ENCODE data around the gene CYTH4. TPM values are rescaled to one million over a fixed set of nuclear protein-coding genes. Genes with fewer than 3 reads are reported as not detected.

The CYTH4 gene
- total and polyA plus RNA-seq, 5 donors = 2.6 to 7.0 (median 5.5) TPM

- no peak for ATAC-seq
- WGBS = 53% methylated on average over 7 of the region's 7 CpGs
- Histone ChIP-seq H3K9me3 (ENCODE audit: control insufficient read depth, low read length) (no peaks in the 10 kb centered on the region), H3K4me3 (ENCODE audit: low read length) (no peak overlapping the region), H3K4me1 (ENCODE audit: control insufficient read depth, insufficient read depth, low read length) (no peaks in the 10 kb centered on the region), H3K27me3 (ENCODE audit: control insufficient read depth, insufficient read depth) (no peaks in the 10 kb centered on the region), H3K27ac (ENCODE audit: low read length) (no peak overlapping the region)
- intact Hi-C loops (cut with DNase I) = no loop called here
- DNase-seq = no peak
Observed at GRCh38 chr22:37253126-37253660, 29.1 kb upstream of the CYTH4 start.

GRCh38 chr22:37254209-37254866 is 28.0 kb upstream of the CYTH4 start:
- 70% methylated on average over 5 of the region's 5 CpGs for WGBS
- intact Hi-C loops (cut with DNase I) = no loop called here
- ATAC-seq = no peak

GRCh38 chr22:37254867-37255233 is 27.5 kb upstream of the CYTH4 start:
- no peak for ATAC-seq
- no peak overlapping the region for H3K4me3 ChIP-seq (ENCODE audit: low read length)
- H3K4me1 ChIP-seq (ENCODE audit: control insufficient read depth, insufficient read depth, low read length) = no peaks in the 10 kb centered on the region
- 43% methylated on average over 5 of the region's 5 CpGs for WGBS
- no peaks in the 10 kb centered on the region for H3K27me3 ChIP-seq (ENCODE audit: control insufficient read depth, insufficient read depth)
- intact Hi-C loops (cut with DNase I) = no loop called here
- DNase-seq = no peak
- no peak overlapping the region for H3K27ac ChIP-seq (ENCODE audit: low read length)
- H3K9me3 ChIP-seq (ENCODE audit: control insufficient read depth, low read length) = no peaks in the 10 kb centered on the region

More at GRCh38 chr22:37254209-37254866, 28.0 kb upstream of the CYTH4 start:
- no peak overlapping the region for H3K27ac ChIP-seq (ENCODE audit: low read length)
- H3K4me1 ChIP-seq (ENCODE audit: control insufficient read depth, insufficient read depth, low read length) = no peaks in the 10 kb centered on the region
- H3K4me3 ChIP-seq (ENCODE audit: low read length) = no peak overlapping the region
- H3K9me3 ChIP-seq (ENCODE audit: control insufficient read depth, low read length) = no peaks in the 10 kb centered on the region
- H3K27me3 ChIP-seq (ENCODE audit: control insufficient read depth, insufficient read depth) = no peaks in the 10 kb centered on the region
- peak in 1 of 3 donors; percentile 13 for DNase-seq

- H3K27me3 ChIP-seq (ENCODE audit: control insufficient read depth, insufficient read depth) = no peaks in the 10 kb centered on the region
- H3K27ac ChIP-seq (ENCODE audit: low read length) = no peak overlapping the region
- DNase-seq = no peak
- ATAC-seq = no peak
- no peaks in the 10 kb centered on the region for H3K4me1 ChIP-seq (ENCODE audit: control insufficient read depth, insufficient read depth, low read length)
- H3K9me3 ChIP-seq (ENCODE audit: control insufficient read depth, low read length) = no peaks in the 10 kb centered on the region
- intact Hi-C loops (cut with DNase I) = no loop called here
- no peak overlapping the region for H3K4me3 ChIP-seq (ENCODE audit: low read length)
Observed at GRCh38 chr22:37255558-37256006, 26.7 kb upstream of the CYTH4 start.

GRCh38 chr22:37256075-37256726 is 26.1 kb upstream of the CYTH4 start:
- intact Hi-C loops (cut with DNase I) = no loop called here
- H3K9me3 ChIP-seq (ENCODE audit: control insufficient read depth, low read length) = no peaks in the 10 kb centered on the region
- H3K4me3 ChIP-seq (ENCODE audit: low read length) = no peak overlapping the region
- 71% methylated on average over 10 of the region's 10 CpGs for WGBS
- H3K27me3 ChIP-seq (ENCODE audit: control insufficient read depth, insufficient read depth) = no peaks in the 10 kb centered on the region
- H3K4me1 ChIP-seq (ENCODE audit: control insufficient read depth, insufficient read depth, low read length) = no peaks in the 10 kb centered on the region
- DNase-seq (peak in 1 of 3 donors; percentile 18), ATAC-seq (peak in 1 of 2 donors; percentile 25)
- no peak overlapping the region for H3K27ac ChIP-seq (ENCODE audit: low read length)

- no peaks in the 10 kb centered on the region for H3K27me3 ChIP-seq (ENCODE audit: control insufficient read depth, insufficient read depth)
- 91% methylated on average over 9 of the region's 9 CpGs for WGBS
- no peaks in the 10 kb centered on the region for H3K4me1 ChIP-seq (ENCODE audit: control insufficient read depth, insufficient read depth, low read length)
- intact Hi-C loops (cut with DNase I) = no loop called here
- DNase-seq (no peak), ATAC-seq (no peak)
- no peaks in the 10 kb centered on the region for H3K9me3 ChIP-seq (ENCODE audit: control insufficient read depth, low read length)
- H3K4me3 ChIP-seq (ENCODE audit: low read length) = no peak overlapping the region
- H3K27ac ChIP-seq (ENCODE audit: low read length) = no peak overlapping the region
Observed at GRCh38 chr22:37258005-37258752, 24.1 kb upstream of the CYTH4 start.

- ATAC-seq = no peak
- intact Hi-C loops (cut with DNase I) = no loop called here
- H3K9me3 ChIP-seq (ENCODE audit: control insufficient read depth, low read length) = peaks cover under 1% of the 10 kb centered on the region
- no peak for DNase-seq
- H3K4me1 ChIP-seq (ENCODE audit: control insufficient read depth, insufficient read depth, low read length) = no peaks in the 10 kb centered on the region
- H3K27ac ChIP-seq (ENCODE audit: low read length) = no peak overlapping the region
- 70% methylated on average over 14 of the region's 14 CpGs for WGBS
- no peak overlapping the region for H3K4me3 ChIP-seq (ENCODE audit: low read length)
- H3K27me3 ChIP-seq (ENCODE audit: control insufficient read depth, insufficient read depth) = no peaks in the 10 kb centered on the region
Observed at GRCh38 chr22:37258753-37259401, 23.4 kb upstream of the CYTH4 start.

- Histone ChIP-seq H3K9me3 (ENCODE audit: control insufficient read depth, low read length) (peaks cover 2% of the 10 kb centered on the region), H3K4me1 (ENCODE audit: control insufficient read depth, insufficient read depth, low read length) (no peaks in the 10 kb centered on the region), H3K27ac (ENCODE audit: low read length) (no peak overlapping the region), H3K27me3 (ENCODE audit: control insufficient read depth, insufficient read depth) (no peaks in the 10 kb centered on the region), H3K4me3 (ENCODE audit: low read length) (no peak overlapping the region)
- WGBS = 6% methylated on average over 23 of the region's 23 CpGs
- ATAC-seq (peak in 1 of 2 donors; percentile 44), DNase-seq (no peak)
- intact Hi-C loops (cut with DNase I) = loop anchor here in 1 of 4 donors (5.0 to 10.0 kb wide), 2 partner anchors 92 to 185 kb away; no protein-coding TSS in a partner anchor
Observed at GRCh38 chr22:37259540-37260029, 22.7 kb upstream of the CYTH4 start.

GRCh38 chr22:37260155-37260795 is 22.0 kb upstream of the CYTH4 start:
- H3K27ac ChIP-seq (ENCODE audit: low read length) = no peak overlapping the region
- ATAC-seq = no peak
- 50% methylated on average over 15 of the region's 15 CpGs for WGBS
- peak in 1 of 3 donors; percentile 15 for DNase-seq
- H3K9me3 ChIP-seq (ENCODE audit: control insufficient read depth, low read length) = peaks cover 2% of the 10 kb centered on the region
- no peak overlapping the region for H3K4me3 ChIP-seq (ENCODE audit: low read length)
- intact Hi-C loops (cut with DNase I) = loop anchor here in 1 of 4 donors (5.0 to 10.0 kb wide), 2 partner anchors 93 to 185 kb away; no protein-coding TSS in a partner anchor
- no peaks in the 10 kb centered on the region for H3K4me1 ChIP-seq (ENCODE audit: control insufficient read depth, insufficient read depth, low read length)
- no peaks in the 10 kb centered on the region for H3K27me3 ChIP-seq (ENCODE audit: control insufficient read depth, insufficient read depth)

GRCh38 chr22:37260901-37261336 is 21.4 kb upstream of the CYTH4 start:
- DNase-seq (peak; percentile 50 to 78 (median 69)), ATAC-seq (peak; percentile 53 to 75)
- no peaks in the 10 kb centered on the region for H3K27me3 ChIP-seq (ENCODE audit: control insufficient read depth, insufficient read depth)
- no peak overlapping the region for H3K27ac ChIP-seq (ENCODE audit: low read length)
- peaks cover 2% of the 10 kb centered on the region for H3K9me3 ChIP-seq (ENCODE audit: control insufficient read depth, low read length)
- WGBS = 22% methylated on average over 14 of the region's 14 CpGs
- no peak overlapping the region for H3K4me3 ChIP-seq (ENCODE audit: low read length)
- intact Hi-C loops (cut with DNase I) = loop anchor here in 1 of 4 donors (5.0 to 10.0 kb wide), 2 partner anchors 94 to 186 kb away; no protein-coding TSS in a partner anchor
- H3K4me1 ChIP-seq (ENCODE audit: control insufficient read depth, insufficient read depth, low read length) = no peaks in the 10 kb centered on the region

All from right cardiac atrium (tissue), 5 donors.